Measurements from ENCODE around the gene AADACL4.

GRCh38 chr1:12619792-12620487 is 23.9 kb upstream of the AADACL4 start:
- TF ChIP-seq CTCF (IDR thresholded peaks at IDR 0.05; ENCODE audit: insufficient read depth, low read depth, low read length) (peak; percentile 96), EZH2 (IDR thresholded peaks at IDR 0.05; ENCODE audit: insufficient read depth, low read length) (no peak)
